Sigmoid colon (tissue), 7 donors: ENCODE results near the gene CDH19. TPM values are rescaled to one million over a fixed set of nuclear protein-coding genes. Genes with fewer than 3 reads are reported as not detected.

ENCODE experiments used
- DNase-seq: peaks from one replicate; pipeline ENCODE4 v3.0.0-alpha.2; 2019
- H3K27ac ChIP-seq, 4 donors: fragments of 200-600 bp; sonication (generic); one replicate each; pipeline ENCODE4 v1.5.1; 2016 to 2019; ENCODE audit warnings: mild to moderate bottlenecking in 1 of 4
- H3K27me3 ChIP-seq, 3 donors: fragments of 200-600 bp; sonication (generic); one replicate each; pipeline ENCODE4 v1.5.1; 2019; ENCODE audit warnings: mild to moderate bottlenecking in 1 of 3
- H3K36me3 ChIP-seq, 4 donors: fragments of 200-600 bp; sonication (generic); one replicate each; pipeline ENCODE4 v1.5.1; 2016 to 2019
- H3K4me1 ChIP-seq, 4 donors: fragments of 200-600 bp; sonication (generic); one replicate each; pipeline ENCODE4 v1.5.1; 2017 to 2019
- H3K4me3 ChIP-seq, 4 donors: fragments of 200-600 bp; sonication (generic); one replicate each; pipeline ENCODE4 v1.5.1; 2017 to 2019; ENCODE audit warnings: mild to moderate bottlenecking in 2 of 4, moderate library complexity in 1 of 4
- H3K9me3 ChIP-seq, 4 donors: fragments of 200-600 bp in 3 of 4; sonication (generic) in 3 of 4; one replicate each; pipeline versions ENCODE4 v1.5.1 to v1.6.1; 2013 to 2019
- CTCF ChIP-seq, 4 experiments: fragments of 450-650 bp in 3 of 4; fragments of 200-600 bp in 1 of 4; IDR thresholded peaks; one replicate each; pipeline ENCODE4 v1.5.1; 2016 to 2019; ENCODE audit warnings: antibody characterized with exemption in 4 of 4, mild to moderate bottlenecking in 3 of 4, moderate library complexity in 2 of 4
- EP300 ChIP-seq, 4 donors: sonication (generic); formaldehyde crosslinking; IDR thresholded peaks; one replicate each; pipeline ENCODE4 v1.6.1; 2017; ENCODE audit warnings: antibody characterized with exemption in 4 of 4
- POLR2A ChIP-seq, 2 donors: fragments of 450-650 bp; IDR thresholded peaks; one replicate each; pipeline ENCODE4 v1.6.1; 2016; ENCODE audit warnings: antibody characterized with exemption in 2 of 2, mild to moderate bottlenecking in 2 of 2, moderate library complexity in 2 of 2
- POLR2AphosphoS5 ChIP-seq, 4 donors: sonication (generic); formaldehyde crosslinking; IDR thresholded peaks; one replicate each; pipeline ENCODE4 v1.6.1; 2017; ENCODE audit warnings: antibody characterized with exemption in 4 of 4
- WGBS, 2 donors: extraction: QIAGEN DNeasy Blood & Tissue Kit; methylation state at CpG; one replicate each; pipeline ENCODE4 v1.1.7; 2013; 5-methylcytosine and 5-hydroxymethylcytosine counted together
- intact Hi-C: fragments of 100-400 bp; cut with DNase I; formaldehyde crosslinking; loops from one replicate; pipeline ENCODE4 v1.15.1; 2023
- polyA plus RNA-seq, 3 donors: library from polyadenylated mRNA; stranded (reverse); fragments of 200-250 nt; gene quantifications; one replicate each; pipeline ENCODE4 v1.2.3, GENCODE V29; 2013
- total RNA-seq, 4 donors: library from RNA; depleted of rRNA; stranded (reverse); fragments of >200 nt; gene quantifications; one replicate each; pipeline ENCODE4 v1.1.0, GENCODE V29; 2016
- donor health status: healthy with polysubstance abuse.
- donor health status: Bipolar disorder and iron deficiency.
- donor health status: healthy.

The CDH19 gene
- total and polyA plus RNA-seq, 7 donors, result 0.46 to 69.6 (median 21.2) TPM

DNA sequence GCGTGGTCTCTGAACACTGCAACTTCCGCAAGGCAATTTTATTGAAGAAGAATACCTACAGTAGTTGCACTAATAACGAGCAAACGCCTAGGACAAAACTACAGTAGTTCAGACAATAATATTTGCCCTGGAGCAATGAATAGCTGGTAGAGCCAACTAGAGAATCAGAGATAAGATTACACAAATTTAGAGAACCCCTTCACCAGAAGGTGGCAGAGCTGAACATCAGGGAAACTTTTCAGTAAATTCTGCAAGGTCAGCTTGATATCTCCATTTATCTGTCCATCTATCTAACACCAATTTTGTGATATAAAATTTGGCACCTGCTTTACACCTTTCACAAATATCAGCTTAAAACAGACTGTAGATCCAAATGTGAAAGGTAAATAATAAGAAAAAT is 43.8 kb downstream of the CDH19 start:
- no peak for TF ChIP-seq POLR2A (IDR thresholded peaks at IDR 0.05)
- no peak for TF ChIP-seq POLR2AphosphoS5 (IDR thresholded peaks at IDR 0.05)
- no peak for TF ChIP-seq CTCF (IDR thresholded peaks at IDR 0.05)
- 16 to 66% methylated on average over 4 of the region's 4 CpGs for WGBS, 2 donors
- intact Hi-C loops, result no loop called here
- Histone ChIP-seq H3K36me3 (no peaks in the 10 kb centered on the region), H3K27ac (no peak overlapping the region), H3K9me3 (no peaks in the 10 kb centered on the region), H3K27me3 (no peaks in the 10 kb centered on the region), H3K4me1 (no peaks in the 10 kb centered on the region), H3K4me3 (no peak overlapping the region)
- no peak for DNase-seq

DNA sequence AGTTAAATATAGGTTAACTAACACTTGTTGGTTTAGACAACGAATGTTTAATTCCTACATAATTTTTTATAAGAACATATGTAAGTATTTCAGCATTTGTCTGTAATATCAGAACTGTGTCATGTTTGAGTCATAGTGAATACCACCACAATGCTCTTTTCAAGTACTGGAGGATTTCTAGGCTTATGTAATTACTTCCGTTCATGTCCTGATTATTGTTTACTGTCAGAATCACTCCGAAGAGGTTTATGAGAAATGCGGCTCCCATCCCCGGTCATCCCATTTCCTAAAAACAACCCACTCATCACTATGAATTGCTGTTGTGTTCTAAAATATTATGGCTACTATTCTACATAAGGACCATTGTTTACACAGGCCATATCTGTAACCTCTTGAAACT is 45.1 kb downstream of the CDH19 start:
- intact Hi-C loops, result no loop called here
- no peak for DNase-seq
- 73 to 74% methylated on average over 5 of the region's 5 CpGs for WGBS, 2 donors
- Histone ChIP-seq H3K27me3 (no peaks in the 10 kb centered on the region), H3K27ac (no peak overlapping the region), H3K4me3 (no peak overlapping the region), H3K9me3 (no peaks in the 10 kb centered on the region), H3K36me3 (no peaks in the 10 kb centered on the region), H3K4me1 (no peaks in the 10 kb centered on the region)
- TF ChIP-seq POLR2AphosphoS5 (IDR thresholded peaks at IDR 0.05), result no peak
- no peak for TF ChIP-seq CTCF (IDR thresholded peaks at IDR 0.05)
- no peak for TF ChIP-seq POLR2A (IDR thresholded peaks at IDR 0.05)
- no peak for TF ChIP-seq EP300 (IDR thresholded peaks at IDR 0.05)

GRCh38 chr18:66557091-66557490 is 46.8 kb downstream of the CDH19 start:
- intact Hi-C loops, result no loop called here
- H3K27me3 ChIP-seq, result no peaks in the 10 kb centered on the region
- H3K27ac ChIP-seq, result no peak overlapping the region
- H3K4me3 ChIP-seq, result no peak overlapping the region
- TF ChIP-seq EP300 (IDR thresholded peaks at IDR 0.05) (no peak), CTCF (IDR thresholded peaks at IDR 0.05) (no peak), POLR2A (IDR thresholded peaks at IDR 0.05) (no peak), POLR2AphosphoS5 (IDR thresholded peaks at IDR 0.05) (no peak)
- DNase-seq, result no peak
- no peaks in the 10 kb centered on the region for H3K9me3 ChIP-seq
- H3K36me3 ChIP-seq, result no peaks in the 10 kb centered on the region
- H3K4me1 ChIP-seq, result no peaks in the 10 kb centered on the region

- WGBS, 2 donors, result 95 to 97% methylated on average over 2 of the region's 2 CpGs
- Histone ChIP-seq H3K27ac (no peak overlapping the region), H3K4me1 (no peaks in the 10 kb centered on the region), H3K4me3 (no peak overlapping the region), H3K36me3 (no peaks in the 10 kb centered on the region), H3K27me3 (no peaks in the 10 kb centered on the region), H3K9me3 (no peaks in the 10 kb centered on the region)
- TF ChIP-seq CTCF (IDR thresholded peaks at IDR 0.05), result no peak
- TF ChIP-seq POLR2AphosphoS5 (IDR thresholded peaks at IDR 0.05), result no peak
- no peak for TF ChIP-seq POLR2A (IDR thresholded peaks at IDR 0.05)
- no peak for TF ChIP-seq EP300 (IDR thresholded peaks at IDR 0.05)
- no peak for DNase-seq
- intact Hi-C loops, result no loop called here
Measured at GRCh38 chr18:66555585-66555984, 48.3 kb downstream of the CDH19 start.

- no peak for DNase-seq
- Histone ChIP-seq H3K9me3 (no peaks in the 10 kb centered on the region), H3K27me3 (no peaks in the 10 kb centered on the region), H3K4me3 (no peak overlapping the region), H3K4me1 (no peaks in the 10 kb centered on the region), H3K27ac (no peak overlapping the region), H3K36me3 (no peaks in the 10 kb centered on the region)
- no peak for TF ChIP-seq POLR2A (IDR thresholded peaks at IDR 0.05)
- TF ChIP-seq POLR2AphosphoS5 (IDR thresholded peaks at IDR 0.05), result no peak
- TF ChIP-seq EP300 (IDR thresholded peaks at IDR 0.05), result no peak
- TF ChIP-seq CTCF (IDR thresholded peaks at IDR 0.05), result no peak
- intact Hi-C loops, result no loop called here
- WGBS, 2 donors, result 93% methylated on average over 1 of the region's 1 CpG
Measured at GRCh38 chr18:66553824-66554223, 50.1 kb downstream of the CDH19 start.
